Measurements from ENCODE around the gene LMOD1.
A peak's percentile ranks its signal among the peaks of the same experiment; 100 is the strongest.

Gene LMOD1

GRCh38 chr1:201985355-201985754 lies 39.0 kb upstream of the LMOD1 start:
- Histone ChIP-seq H2BK12ac (ENCODE audit: low read length) (no peak overlapping the region), H3K79me2 (ENCODE audit: control insufficient read depth, insufficient read depth, low read length, poor library complexity) (peaks cover 11% of the 10 kb centered on the region), H3K9me3 (ENCODE audit: insufficient read depth, low read depth, low read length) (no peaks in the 10 kb centered on the region), H3K9ac (ENCODE audit: low read length) (no peak overlapping the region), H3K14ac (ENCODE audit: low read length) (no peak overlapping the region), H3K4me2 (ENCODE audit: low read length) (no peak overlapping the region), H3K27ac (ENCODE audit: low read depth, low read length) (no peak overlapping the region), H3K23ac (ENCODE audit: low read length) (no peak overlapping the region), H4K12ac (ENCODE audit: low read depth, low read length) (no peak overlapping the region), H3K4ac (ENCODE audit: low read depth, low read length) (no peak overlapping the region), H3K4me1 (ENCODE audit: control insufficient read depth in 1 of 2, insufficient read depth in 2 of 2, low read length in 2 of 2) (peaks cover 2 to 4% of the 10 kb centered on the region in 2 experiments), H3K27me3 (ENCODE audit: insufficient read depth, low read length) (no peaks in the 10 kb centered on the region), H3K36me3 (ENCODE audit: control insufficient read depth in 1 of 2, insufficient read depth in 2 of 2, low read length in 2 of 2) (peaks cover 10 to 16% of the 10 kb centered on the region in 2 experiments), H2AFZ (ENCODE audit: insufficient read depth, low read length, poor library complexity) (no peak overlapping the region), H2BK120ac (ENCODE audit: insufficient read depth, low read length, poor library complexity) (no peak overlapping the region), H4K8ac (ENCODE audit: low read depth, low read length) (no peak overlapping the region), H3K4me3 (ENCODE audit: low read depth, low read length) (no peak overlapping the region), H3K18ac (ENCODE audit: low read length) (no peak overlapping the region), H3K79me1 (ENCODE audit: low read length) (peaks cover 6% of the 10 kb centered on the region), H2AK5ac (ENCODE audit: low read length) (no peak overlapping the region), H4K91ac (ENCODE audit: low read depth, low read length) (no peak overlapping the region), H2BK5ac (ENCODE audit: low read depth, low read length, poor library complexity) (no peak overlapping the region)
- no peak for DNase-seq
- no CpG with 5 or more reads among the region's 2 CpGs for WGBS (ENCODE audit: extremely low coverage, insufficient coverage, insufficient read length)

- H3K79me1 ChIP-seq (ENCODE audit: low read length), result peaks cover 6% of the 10 kb centered on the region
- H4K12ac ChIP-seq (ENCODE audit: low read depth, low read length), result no peak overlapping the region
- no peak overlapping the region for H4K91ac ChIP-seq (ENCODE audit: low read depth, low read length)
- no peak overlapping the region for H3K4me2 ChIP-seq (ENCODE audit: low read length)
- no peak overlapping the region for H3K14ac ChIP-seq (ENCODE audit: low read length)
- WGBS (ENCODE audit: extremely low coverage, insufficient coverage, insufficient read length), result no CpG with 5 or more reads among the region's 3 CpGs
- no peak overlapping the region for H2AFZ ChIP-seq (ENCODE audit: insufficient read depth, low read length, poor library complexity)
- no peak overlapping the region for H2BK120ac ChIP-seq (ENCODE audit: insufficient read depth, low read length, poor library complexity)
- no peak overlapping the region for H4K8ac ChIP-seq (ENCODE audit: low read depth, low read length)
- H2BK12ac ChIP-seq (ENCODE audit: low read length), result no peak overlapping the region
- no peak for DNase-seq
- no peak overlapping the region for H2BK5ac ChIP-seq (ENCODE audit: low read depth, low read length, poor library complexity)
- no peaks in the 10 kb centered on the region for H3K27me3 ChIP-seq (ENCODE audit: insufficient read depth, low read length)
- no peak overlapping the region for H2AK5ac ChIP-seq (ENCODE audit: low read length)
- H3K9ac ChIP-seq (ENCODE audit: low read length), result no peak overlapping the region
- peaks cover 2 to 4% of the 10 kb centered on the region in 2 experiments for H3K4me1 ChIP-seq (ENCODE audit: control insufficient read depth in 1 of 2, insufficient read depth in 2 of 2, low read length in 2 of 2)
- no peak overlapping the region for H3K23ac ChIP-seq (ENCODE audit: low read length)
- no peak overlapping the region for H3K4me3 ChIP-seq (ENCODE audit: low read depth, low read length)
- H3K4ac ChIP-seq (ENCODE audit: low read depth, low read length), result peak overlapping the region; percentile 49
- peaks cover 11% of the 10 kb centered on the region for H3K79me2 ChIP-seq (ENCODE audit: control insufficient read depth, insufficient read depth, low read length, poor library complexity)
- no peaks in the 10 kb centered on the region for H3K9me3 ChIP-seq (ENCODE audit: insufficient read depth, low read depth, low read length)
- peaks cover 5 to 9% of the 10 kb centered on the region in 2 experiments for H3K36me3 ChIP-seq (ENCODE audit: control insufficient read depth in 1 of 2, insufficient read depth in 2 of 2, low read length in 2 of 2)
- no peak overlapping the region for H3K18ac ChIP-seq (ENCODE audit: low read length)
- no peak overlapping the region for H3K27ac ChIP-seq (ENCODE audit: low read depth, low read length)
Measured at GRCh38 chr1:201984446-201984845, 38.1 kb upstream of the LMOD1 start.

GRCh38 chr1:201983380-201983805 lies 37.0 kb upstream of the LMOD1 start:
- Histone ChIP-seq H3K9me3 (ENCODE audit: insufficient read depth, low read depth, low read length) (no peaks in the 10 kb centered on the region), H3K9ac (ENCODE audit: low read length) (peak overlapping the region; percentile 73), H3K14ac (ENCODE audit: low read length) (peak overlapping the region; percentile 57), H2AK5ac (ENCODE audit: low read length) (no peak overlapping the region), H3K36me3 (ENCODE audit: control insufficient read depth in 1 of 2, insufficient read depth in 2 of 2, low read length in 2 of 2) (peaks cover 0 to under 1% of the 10 kb centered on the region in 2 experiments), H2BK120ac (ENCODE audit: insufficient read depth, low read length, poor library complexity) (no peak overlapping the region), H3K27me3 (ENCODE audit: insufficient read depth, low read length) (no peaks in the 10 kb centered on the region), H3K18ac (ENCODE audit: low read length) (no peak overlapping the region), H3K79me1 (ENCODE audit: low read length) (peaks cover 6% of the 10 kb centered on the region), H3K79me2 (ENCODE audit: control insufficient read depth, insufficient read depth, low read length, poor library complexity) (peaks cover 11% of the 10 kb centered on the region), H2BK5ac (ENCODE audit: low read depth, low read length, poor library complexity) (no peak overlapping the region), H3K4ac (ENCODE audit: low read depth, low read length) (no peak overlapping the region), H3K4me1 (ENCODE audit: control insufficient read depth in 1 of 2, insufficient read depth in 2 of 2, low read length in 2 of 2) (peaks cover 2 to 4% of the 10 kb centered on the region in 2 experiments), H3K23ac (ENCODE audit: low read length) (no peak overlapping the region), H3K27ac (ENCODE audit: low read depth, low read length) (peak overlapping the region; percentile 65), H4K8ac (ENCODE audit: low read depth, low read length) (peak overlapping the region; percentile 98), H3K4me2 (ENCODE audit: low read length) (peak overlapping the region; percentile 89), H2BK12ac (ENCODE audit: low read length) (no peak overlapping the region), H3K4me3 (ENCODE audit: low read depth, low read length) (peak overlapping the region; percentile 94), H4K12ac (ENCODE audit: low read depth, low read length) (peak overlapping the region; percentile 39), H2AFZ (ENCODE audit: insufficient read depth, low read length, poor library complexity) (peak overlapping the region; percentile 87), H4K91ac (ENCODE audit: low read depth, low read length) (peak overlapping the region; percentile 86)
- WGBS (ENCODE audit: extremely low coverage, insufficient coverage, insufficient read length), result no CpG with 5 or more reads among the region's 11 CpGs
- peak in 1 of 2 donors; percentile 87 for DNase-seq

GRCh38 chr1:201982623-201983379 lies 36.5 kb upstream of the LMOD1 start, which contains the start of gene RNPEP:
Gene RNPEP (plus strand): TSS chr1:201982648. CDS start chr1:201982667, 19 bp downstream.
- H4K91ac ChIP-seq (ENCODE audit: low read depth, low read length), result peak within 1 kb of the TSS; percentile 86
- H3K4me3 ChIP-seq (ENCODE audit: low read depth, low read length), result peak within 1 kb of the TSS; percentile 94
- peak within 1 kb of the TSS; percentile 98 for H4K8ac ChIP-seq (ENCODE audit: low read depth, low read length)
- peaks cover 6% of the 10 kb centered on the region for H3K79me1 ChIP-seq (ENCODE audit: low read length)
- H3K14ac ChIP-seq (ENCODE audit: low read length), result peak within 1 kb of the TSS; percentile 57
- peak within 1 kb of the TSS; percentile 41 for H3K4ac ChIP-seq (ENCODE audit: low read depth, low read length)
- peak within 1 kb of the TSS; percentile 83 for H3K9ac ChIP-seq (ENCODE audit: low read length)
- H3K27me3 ChIP-seq (ENCODE audit: insufficient read depth, low read length), result no peaks in the 10 kb centered on the region
- H2AK5ac ChIP-seq (ENCODE audit: low read length), result peak within 1 kb of the TSS; percentile 1
- H3K27ac ChIP-seq (ENCODE audit: low read depth, low read length), result peak within 1 kb of the TSS; percentile 80
- H3K4me1 ChIP-seq (ENCODE audit: control insufficient read depth in 1 of 2, insufficient read depth in 2 of 2, low read length in 2 of 2), result peaks cover 2 to 4% of the 10 kb centered on the region in 2 experiments
- peak within 1 kb of the TSS; percentile 1 for H2BK5ac ChIP-seq (ENCODE audit: low read depth, low read length, poor library complexity)
- peak within 1 kb of the TSS; percentile 54 for H2BK120ac ChIP-seq (ENCODE audit: insufficient read depth, low read length, poor library complexity)
- peak within 1 kb of the TSS; percentile 84 for H4K12ac ChIP-seq (ENCODE audit: low read depth, low read length)
- H3K9me3 ChIP-seq (ENCODE audit: insufficient read depth, low read depth, low read length), result no peaks in the 10 kb centered on the region
- H2BK12ac ChIP-seq (ENCODE audit: low read length), result no peak within 1 kb of the TSS
- no peak within 1 kb of the TSS for H3K23ac ChIP-seq (ENCODE audit: low read length)
- peak within 1 kb of the TSS; percentile 87 for H2AFZ ChIP-seq (ENCODE audit: insufficient read depth, low read length, poor library complexity)
- H3K4me2 ChIP-seq (ENCODE audit: low read length), result peak within 1 kb of the TSS; percentile 89
- WGBS (ENCODE audit: extremely low coverage, insufficient coverage, insufficient read length), result no CpG with 5 or more reads among the region's 80 CpGs
- peak; percentile 73 to 81 for DNase-seq
- H3K36me3 ChIP-seq (ENCODE audit: control insufficient read depth in 1 of 2, insufficient read depth in 2 of 2, low read length in 2 of 2), result no peaks in the 10 kb centered on the region
- H3K79me2 ChIP-seq (ENCODE audit: control insufficient read depth, insufficient read depth, low read length, poor library complexity), result peaks cover 11% of the 10 kb centered on the region
- H3K18ac ChIP-seq (ENCODE audit: low read length), result peak within 1 kb of the TSS; percentile 65
